Stimulated activated naive CD8-positive, alpha-beta T cell treated with anti-CD3 and anti-CD28 coated beads, Interleukin-15, Interleukin-2, amounts not matched to agents 100 U/mL and 50 U/mL, for 24 hours (primary cell): ENCODE data around the gene PLA2G6.

Source experiments
- ATAC-seq: fragments of 150-1000 bp; cut with Tn5 transposase; one replicate; pipeline ENCODE4 v1.10.0; 2021
- DNase-seq: peaks from one replicate; pipeline ENCODE4 v3.0.0; 2021

PLA2G6 gene

GRCh38 chr22:38109371-38110001, 72.1 kb downstream of the PLA2G6 start:
- DNase-seq (no peak), ATAC-seq (no peak)

- no peak for DNase-seq
- no peak for ATAC-seq
Observed at GRCh38 chr22:38108561-38109319, 72.9 kb downstream of the PLA2G6 start.

DNA sequence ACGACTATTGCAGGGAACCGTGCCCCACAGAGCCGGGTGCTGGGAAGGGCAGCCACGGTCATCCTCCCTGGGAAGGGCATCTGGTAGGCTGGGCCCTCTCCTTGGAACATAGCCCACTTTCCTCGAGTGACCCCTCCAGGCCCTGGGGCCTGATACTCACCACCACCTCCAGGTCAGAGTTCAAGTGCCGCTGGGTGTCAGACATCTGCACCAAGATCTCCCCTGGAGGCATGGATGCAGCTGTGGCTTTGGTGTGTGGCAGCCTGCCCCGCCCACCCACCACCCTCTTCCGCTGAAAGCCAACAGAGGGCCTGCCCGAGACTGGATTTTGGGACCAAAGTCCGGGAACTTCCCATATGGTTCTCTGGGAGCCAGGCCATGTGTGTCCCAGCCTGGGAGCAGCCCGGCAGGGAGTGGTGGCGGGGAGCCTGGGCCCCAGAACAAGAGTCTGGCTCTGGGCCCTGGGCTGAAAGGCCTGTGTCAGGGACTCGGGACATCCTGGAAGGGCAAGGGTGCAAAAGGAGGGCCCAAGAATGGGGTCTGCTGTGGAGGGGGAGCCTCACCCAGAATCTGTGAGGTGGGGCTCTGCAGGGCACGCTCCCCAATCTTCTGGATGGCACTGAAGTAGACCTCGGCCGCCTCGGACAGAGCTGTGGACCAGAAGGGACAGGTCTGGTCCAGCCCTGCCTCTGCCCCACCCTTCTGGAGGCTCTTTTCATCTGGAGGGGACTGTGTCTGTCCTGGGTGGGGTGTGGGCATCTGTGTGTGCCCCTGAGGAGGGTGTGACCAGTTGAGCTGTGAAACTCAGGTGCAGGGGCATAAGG, 73.7 kb downstream of the PLA2G6 start:
- no peak for ATAC-seq
- DNase-seq = no peak

- ATAC-seq = no peak
- no peak for DNase-seq
Observed at GRCh38 chr22:38106814-38107578, 74.6 kb downstream of the PLA2G6 start.

- no peak for DNase-seq
Observed at GRCh38 chr22:38104084-38104483, 77.5 kb downstream of the PLA2G6 start.

DNA sequence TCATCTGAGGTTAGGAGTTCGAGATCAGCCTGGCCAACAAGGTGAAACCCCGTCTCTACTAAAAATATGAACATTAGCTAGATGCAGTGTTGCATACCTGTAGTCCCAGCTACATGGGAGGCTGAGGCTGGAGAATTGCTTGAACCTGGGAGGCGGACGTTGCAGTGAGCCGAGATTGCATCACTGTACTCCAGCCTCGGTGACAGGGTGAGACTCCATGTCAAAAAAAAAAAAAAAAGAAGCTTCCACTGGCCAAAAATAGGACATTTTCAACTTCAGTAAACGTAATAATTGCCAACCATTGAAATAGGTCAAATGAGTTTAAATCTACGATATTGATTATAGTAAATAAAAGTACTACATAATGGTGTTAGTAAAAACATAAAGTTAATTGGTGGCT, 78.0 kb downstream of the PLA2G6 start:
- DNase-seq (no peak), ATAC-seq (no peak)

More at GRCh38 chr22:38104084-38104483, 77.5 kb downstream of the PLA2G6 start:
- no peak for ATAC-seq

DNA sequence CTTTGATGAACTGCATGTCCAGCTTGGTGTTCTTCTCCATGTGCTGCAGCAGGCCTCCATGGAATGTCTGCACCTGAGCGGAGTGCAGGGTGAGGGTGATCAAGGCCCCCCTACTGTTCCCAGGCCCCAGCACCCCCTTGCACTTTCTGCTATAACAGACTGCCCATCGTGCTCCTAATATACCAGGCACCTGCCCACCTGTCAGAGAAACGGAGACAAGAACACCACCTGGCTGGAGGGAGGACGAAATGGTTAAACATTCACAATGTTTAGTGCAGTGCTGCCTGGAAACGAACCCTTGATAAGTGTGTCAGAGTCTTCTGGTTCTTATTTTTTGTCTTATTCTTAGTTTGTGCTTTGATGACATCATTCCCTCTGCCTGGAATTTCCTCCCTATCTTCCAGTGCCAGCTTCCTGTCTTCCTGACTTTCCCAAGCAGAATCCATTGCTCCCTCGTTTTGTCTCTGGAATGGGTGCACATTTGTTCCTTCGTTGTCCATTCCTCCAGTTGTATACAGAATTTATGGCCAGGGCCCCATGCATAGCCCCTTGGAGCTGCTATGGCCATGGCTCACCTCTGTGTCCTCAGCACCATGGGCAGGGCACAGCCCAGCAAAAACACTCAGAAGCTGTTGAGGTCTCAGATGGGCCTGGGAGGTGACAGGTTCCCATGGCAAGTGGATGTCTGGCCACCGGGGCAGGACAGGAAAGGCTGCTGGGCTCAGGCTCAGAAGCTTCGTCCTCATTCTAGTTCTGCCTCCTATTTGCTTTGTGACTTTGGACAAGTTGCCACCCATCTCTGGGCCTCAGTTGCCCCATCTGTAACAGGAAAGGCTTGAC, 83.0 kb downstream of the PLA2G6 start:
- DNase-seq = no peak
- no peak for ATAC-seq

DNA sequence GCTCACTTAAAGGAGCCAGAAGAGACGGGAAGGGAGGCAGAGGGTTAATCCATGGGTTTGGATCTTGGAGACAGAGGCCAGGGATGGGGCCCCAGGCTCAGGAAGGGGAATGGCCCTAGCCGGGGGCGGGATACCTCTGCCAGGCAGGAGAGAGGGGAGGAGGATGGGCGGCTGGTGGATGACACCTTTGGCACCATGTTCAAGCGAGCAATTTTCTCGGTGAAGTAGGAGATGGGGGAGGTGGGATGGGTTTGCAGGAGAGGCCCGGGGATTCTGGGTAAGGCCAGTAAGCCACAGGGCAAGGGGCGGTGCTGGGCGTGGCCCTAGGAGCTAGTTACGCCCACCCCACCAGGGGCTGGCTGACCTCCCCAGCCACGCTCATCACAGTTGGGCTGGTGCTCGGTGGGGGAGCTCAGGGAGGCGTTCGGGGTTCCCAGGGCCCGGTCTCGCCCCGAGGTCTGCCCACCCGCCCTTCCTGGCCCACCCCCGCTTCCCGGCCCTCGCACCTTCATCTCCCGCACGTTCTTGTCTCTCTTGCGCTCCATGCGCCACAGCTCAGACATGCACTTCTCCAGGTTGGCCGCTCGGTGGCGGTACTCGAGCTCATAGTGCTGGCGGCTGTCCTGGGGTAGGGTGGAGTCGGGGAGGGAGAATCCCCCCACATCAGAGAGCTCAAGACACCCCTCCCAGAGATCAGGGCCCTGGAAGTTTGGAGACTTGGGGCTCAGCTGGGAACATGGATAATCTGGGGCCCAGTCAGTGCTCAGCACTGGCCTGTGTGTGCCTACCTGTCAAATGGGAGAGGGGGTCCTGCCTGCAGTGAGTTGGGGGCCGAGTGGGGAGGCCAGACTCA, 83.8 kb downstream of the PLA2G6 start:
- DNase-seq (no peak), ATAC-seq (peak; percentile 6)

- ATAC-seq (no peak), DNase-seq (no peak)
Observed at GRCh38 chr22:38097058-38097457, 84.6 kb downstream of the PLA2G6 start.

- no peak for ATAC-seq
- DNase-seq = no peak
Observed at GRCh38 chr22:38089474-38089851, 92.2 kb downstream of the PLA2G6 start.

GRCh38 chr22:38088629-38089473, 92.8 kb downstream of the PLA2G6 start:
- ATAC-seq (no peak), DNase-seq (no peak)

- DNase-seq = no peak
- no peak for ATAC-seq
Observed at GRCh38 chr22:38087855-38088254, 93.8 kb downstream of the PLA2G6 start.

GRCh38 chr22:38086942-38087341, 94.7 kb downstream of the PLA2G6 start:
- DNase-seq (no peak), ATAC-seq (no peak)

- DNase-seq (no peak), ATAC-seq (no peak)
Observed at GRCh38 chr22:38086001-38086845, 95.4 kb downstream of the PLA2G6 start.

DNA sequence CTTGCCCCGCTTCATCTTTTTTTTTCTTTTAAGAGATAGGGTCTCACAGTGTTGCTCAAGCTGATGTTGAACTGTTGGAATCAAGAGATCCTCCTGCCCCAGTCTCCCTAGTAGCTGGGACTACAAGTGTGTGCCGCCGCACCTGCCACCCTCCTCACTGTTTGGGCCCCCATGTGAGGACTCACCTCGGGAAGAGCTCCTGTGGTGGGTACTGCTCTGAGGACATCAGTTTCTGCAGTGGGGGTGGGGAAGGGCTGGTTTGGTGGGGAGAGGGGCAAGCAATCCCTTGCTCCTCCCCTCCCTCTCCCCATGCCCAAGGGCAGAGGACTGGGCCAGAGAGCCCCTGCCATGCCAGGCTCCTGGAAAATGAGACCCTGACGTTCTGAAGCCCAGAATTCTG, 96.1 kb downstream of the PLA2G6 start:
- ATAC-seq = no peak
- no peak for DNase-seq

DNA sequence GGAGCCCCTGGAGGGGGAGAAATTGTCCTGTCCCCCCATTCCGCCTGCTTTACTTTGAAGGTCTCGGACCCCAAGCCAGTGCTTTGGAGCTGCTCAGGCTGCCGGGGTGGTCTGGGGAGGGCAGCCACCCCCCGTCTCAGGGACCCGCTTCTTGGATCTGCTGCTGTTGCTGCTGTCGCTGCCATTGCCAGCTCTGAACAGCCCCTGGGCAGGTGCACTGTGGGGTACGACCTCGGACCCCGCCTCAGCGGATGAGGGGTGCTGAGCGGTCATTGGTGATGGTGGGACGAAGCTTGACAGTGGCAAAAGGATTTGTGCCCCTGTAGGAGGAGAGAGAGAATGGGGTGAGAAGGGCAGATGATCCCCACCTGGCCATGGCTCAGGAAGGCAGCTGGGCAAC, 96.6 kb downstream of the PLA2G6 start:
- no peak for DNase-seq

DNA sequence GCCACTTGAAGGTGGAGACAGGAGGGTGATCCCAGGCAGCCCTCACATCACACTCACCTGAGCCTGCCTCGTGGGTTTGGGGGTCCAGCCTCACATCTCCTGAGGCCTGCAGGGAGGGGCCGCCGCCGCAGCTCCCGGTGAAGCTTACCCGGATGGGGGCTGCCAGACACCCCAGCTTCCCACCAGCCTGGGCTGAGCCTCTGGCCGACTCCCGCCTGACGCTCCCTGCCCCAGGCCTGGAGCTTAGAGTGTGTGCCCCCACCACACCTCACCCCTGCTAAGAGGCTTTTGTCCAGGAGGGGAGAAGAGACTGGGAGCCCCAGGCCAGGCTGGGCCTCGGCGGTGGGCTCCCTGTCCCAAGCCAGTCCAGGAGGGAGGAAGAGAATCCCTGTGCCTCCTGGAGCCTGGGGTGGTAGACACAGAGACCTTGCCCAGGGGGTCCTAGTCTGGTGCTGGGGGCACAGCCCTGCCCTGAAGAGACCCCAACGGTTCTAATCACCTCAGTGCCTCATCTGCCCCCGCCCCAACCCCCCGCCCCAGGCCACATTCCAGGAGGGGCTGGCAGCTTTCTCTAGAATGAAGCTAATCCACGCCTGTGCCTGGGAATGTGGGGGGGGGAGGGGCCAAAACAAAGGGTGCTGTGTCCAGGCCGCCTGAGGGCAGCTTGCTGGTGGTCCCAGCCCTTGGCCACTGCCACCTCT, 97.5 kb downstream of the PLA2G6 start, which contains the start of gene SLC16A8:
Gene SLC16A8 (minus strand): TSS at position 254 of the 701 bp plus-strand sequence. CDS start 1,311 bp downstream, outside the sequence.
- no peak for ATAC-seq
- DNase-seq = no peak

More for the DNA sequence above, 96.6 kb downstream of the PLA2G6 start:
- no peak for ATAC-seq
